ENCODE results near the gene TLE2. TPM values are rescaled to one million over a fixed set of nuclear protein-coding genes. Genes with fewer than 3 reads are reported as not detected.

TLE2 gene
- total and polyA plus RNA-seq, 2 of the 4 experiments (the other 2 are of a cell fraction) = under 0.01 to 0.41 TPM

GRCh38 chr19:3008994-3009393, 20.1 kb downstream of the TLE2 start:
- no peaks in the 10 kb centered on the region for H3K4me1 ChIP-seq (ENCODE audit: control insufficient read depth, insufficient read depth, low read length)
- H2AFZ ChIP-seq (replicated peaks; ENCODE audit: low read length, poor library complexity) = peak overlapping the region; percentile 51
- no peak overlapping the region for H3K56ac ChIP-seq (ENCODE audit: extremely low read depth, insufficient read depth, low read length)
- H4K5ac ChIP-seq (ENCODE audit: low read depth, low read length) = no peak overlapping the region
- intact Hi-C loops (cut with micrococcal nuclease) (no loop called here), in situ Hi-C loops (cut with MboI; ENCODE audit: low sequenced_read_pairs) (no loop called here), dilution Hi-C loops (cut with HindIII; ENCODE audit: low sequenced_read_pairs, unreplicated experiment) (no loop called here)
- ChIA-PET CTCF (no interaction called here), POLR2A (ENCODE audit: unreplicated experiment) (no interaction called here)
- DNase-seq = no peak
- 60% methylated on average over 1 of the region's 6 CpGs; no CpG with 5 or more reads in 1 of the 2 experiments for whole genome bisulfite sequencing, 2 experiments (ENCODE audit: extremely low coverage in 2 of 2, insufficient read length in 1 of 2)
- TF ChIP-seq USF2 (IDR thresholded peaks at IDR 0.05; ENCODE audit: low read depth, low read length) (no peak), FOS (IDR thresholded peaks at IDR 0.05; ENCODE audit: low read depth, low read length) (no peak)
- H2BK15ac ChIP-seq (ENCODE audit: low read depth, low read length) = no peak overlapping the region
- no peak overlapping the region for H2AK5ac ChIP-seq (ENCODE audit: low read depth, low read length)
- H3K9me3 ChIP-seq (ENCODE audit: control insufficient read depth, insufficient read depth, low read length) = no peaks in the 10 kb centered on the region
- H3K4me3 ChIP-seq (ENCODE audit: insufficient read depth, low read depth, low read length) = no peak overlapping the region
- no peak for ATAC-seq (ENCODE audit: low read depth)
- no peak overlapping the region for H4K8ac ChIP-seq (ENCODE audit: low read depth in 2 of 2, low read length in 2 of 2)
- H3K27me3 ChIP-seq (ENCODE audit: control insufficient read depth, insufficient read depth, low read length) = peaks cover 24% of the 10 kb centered on the region
- H2BK120ac ChIP-seq (ENCODE audit: low read depth, low read length) = no peak overlapping the region
- no peak overlapping the region for H4K91ac ChIP-seq (ENCODE audit: insufficient read depth, low read depth, low read length)
- H2AK9ac ChIP-seq (replicated peaks; ENCODE audit: low read depth, low read length, poor library complexity) = no peak overlapping the region
- no peak overlapping the region for H3K14ac ChIP-seq (replicated peaks; ENCODE audit: low read depth, low read length)
- H3K9ac ChIP-seq (ENCODE audit: low read depth, low read length) = no peak overlapping the region
- H3K4me2 ChIP-seq (ENCODE audit: low read depth, low read length) = no peak overlapping the region
- no peak overlapping the region for H2BK20ac ChIP-seq (ENCODE audit: low read depth, low read length)
- H2BK5ac ChIP-seq (ENCODE audit: low read depth, low read length, poor library complexity, severe bottlenecking) = no peak overlapping the region
- no peak overlapping the region for H3K18ac ChIP-seq (ENCODE audit: low read depth, low read length)
- no TSS peak for BruUV-seq (replicated peaks)
- no peaks in the 10 kb centered on the region for H3K9me1 ChIP-seq (ENCODE audit: insufficient read depth, low read length)
- no peak overlapping the region for H3K27ac ChIP-seq (ENCODE audit: insufficient read depth, low read length)
- H3K79me1 ChIP-seq (ENCODE audit: low read depth in 1 of 2, low read length in 2 of 2) = no peaks in the 10 kb centered on the region
- H3K4ac ChIP-seq (ENCODE audit: low read depth, low read length) = no peak overlapping the region
- H3K23ac ChIP-seq (ENCODE audit: low read depth, low read length) = no peak overlapping the region
- H4K20me1 ChIP-seq (ENCODE audit: insufficient read depth, low read length) = no peaks in the 10 kb centered on the region
- no peaks in the 10 kb centered on the region for H3K36me3 ChIP-seq (ENCODE audit: control insufficient read depth, insufficient read depth, low read length)
